GM21529 (cell line): ENCODE results near the gene B3GNT9.

Experiments used
- ATAC-seq: cut with Tn5 transposase; IDR thresholded peaks from one replicate; pipeline ENCODE4 v1.9.1; 2021; ENCODE audit not compliant: unreplicated experiment

The B3GNT9 gene

DNA sequence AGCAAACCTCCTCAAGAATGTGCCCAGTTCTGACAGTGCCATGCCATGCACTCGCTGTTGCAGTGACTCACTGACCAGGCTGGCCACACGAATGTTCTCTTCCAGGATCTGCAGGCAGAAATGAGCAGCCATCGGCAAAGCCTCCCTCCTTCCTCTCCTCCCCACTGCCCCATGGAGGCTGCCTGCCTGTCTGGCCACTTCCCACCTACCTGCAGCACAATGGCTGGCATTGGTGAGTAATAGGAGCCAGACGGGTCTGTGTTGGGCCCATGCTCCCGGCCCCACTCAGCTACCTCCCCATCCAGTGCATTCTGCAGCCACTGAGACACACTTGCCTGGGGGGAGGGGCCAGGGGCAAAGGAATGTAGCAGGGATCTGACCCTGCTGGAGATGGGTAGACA is 35.8 kb upstream of the B3GNT9 start:
- ATAC-seq, result no peak

DNA sequence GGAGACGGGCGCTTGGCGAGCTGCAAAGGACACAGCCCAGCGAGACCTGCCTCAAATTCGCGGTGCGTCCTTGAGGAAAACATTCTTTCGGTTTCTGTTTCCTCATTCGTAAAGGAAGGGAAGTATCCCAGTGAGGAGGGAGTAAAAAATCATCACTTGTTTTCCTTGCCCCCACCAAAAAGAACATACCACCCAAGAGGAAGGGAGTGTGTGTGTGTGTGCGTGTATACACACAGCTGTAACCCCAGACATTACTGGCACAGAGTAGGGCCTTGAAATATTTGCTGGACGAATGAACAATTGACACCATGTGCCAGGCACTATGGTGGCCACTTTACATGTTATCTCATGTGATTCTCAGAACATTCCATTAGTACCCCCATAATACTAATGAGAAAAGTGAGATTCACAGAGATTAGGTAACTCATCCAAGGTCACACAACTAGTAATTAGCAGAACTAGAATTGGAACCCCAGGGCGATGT is 34.9 kb upstream of the B3GNT9 start:
- no peak for ATAC-seq

DNA sequence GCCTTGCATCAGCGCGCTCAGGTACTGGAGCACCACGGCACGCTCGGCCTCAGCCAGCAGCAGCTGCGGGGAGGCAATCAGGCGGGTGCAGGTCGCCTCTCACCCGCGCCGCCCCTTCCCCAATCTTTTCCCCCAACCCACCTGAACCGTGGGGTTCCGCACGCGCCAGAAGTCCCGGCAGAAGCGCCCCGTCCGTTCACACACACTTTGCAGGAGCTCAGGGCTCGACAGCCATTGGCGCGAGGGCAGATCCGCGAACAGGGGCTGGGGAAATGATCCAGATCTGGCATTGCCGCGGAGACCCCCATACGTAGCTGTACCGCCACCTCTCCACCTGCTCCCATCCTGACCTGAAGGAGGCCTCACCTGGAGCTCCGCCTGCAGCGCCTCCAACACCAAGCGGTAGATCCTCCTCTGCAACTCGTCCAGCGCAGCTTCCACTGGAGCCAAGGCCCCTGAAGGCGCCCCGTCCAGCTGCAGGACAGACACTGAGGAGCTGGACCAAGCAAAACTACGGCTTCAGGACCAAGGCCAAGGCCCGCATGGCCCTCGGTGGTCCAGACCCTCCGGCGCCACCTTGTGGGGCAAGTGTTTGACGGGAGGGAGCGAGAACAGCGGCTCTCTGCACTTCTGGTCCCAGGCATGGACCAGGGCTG is 34.3 kb upstream of the B3GNT9 start:
- ATAC-seq, result no peak

DNA sequence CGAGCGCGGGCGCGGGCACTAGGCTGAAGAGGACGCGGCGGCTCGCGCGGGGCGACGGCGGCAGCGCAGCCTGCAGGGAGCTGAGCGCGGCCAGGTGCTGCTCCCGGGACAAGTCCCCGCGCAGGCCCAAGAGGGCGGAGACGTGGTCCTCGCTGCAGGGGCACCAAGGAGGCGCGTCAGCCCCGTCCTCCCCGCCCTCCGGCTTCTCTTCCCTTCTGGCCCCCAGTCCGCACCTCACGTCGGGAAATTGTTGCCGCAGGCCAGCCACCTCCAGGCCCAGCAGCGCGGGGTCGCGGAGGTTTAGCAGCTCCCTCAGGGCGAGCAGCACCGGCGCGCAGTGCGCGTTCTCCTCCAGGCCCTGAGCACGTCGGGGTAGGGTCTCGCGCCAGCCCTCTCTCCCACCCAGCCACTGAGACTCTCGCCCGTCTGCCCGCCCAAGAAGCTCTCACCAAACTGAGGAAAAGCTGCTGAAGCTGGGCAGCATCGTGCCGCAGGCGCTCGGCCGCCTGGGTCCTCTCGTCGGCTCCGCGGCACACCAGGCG is 33.7 kb upstream of the B3GNT9 start:
- no peak for ATAC-seq

DNA sequence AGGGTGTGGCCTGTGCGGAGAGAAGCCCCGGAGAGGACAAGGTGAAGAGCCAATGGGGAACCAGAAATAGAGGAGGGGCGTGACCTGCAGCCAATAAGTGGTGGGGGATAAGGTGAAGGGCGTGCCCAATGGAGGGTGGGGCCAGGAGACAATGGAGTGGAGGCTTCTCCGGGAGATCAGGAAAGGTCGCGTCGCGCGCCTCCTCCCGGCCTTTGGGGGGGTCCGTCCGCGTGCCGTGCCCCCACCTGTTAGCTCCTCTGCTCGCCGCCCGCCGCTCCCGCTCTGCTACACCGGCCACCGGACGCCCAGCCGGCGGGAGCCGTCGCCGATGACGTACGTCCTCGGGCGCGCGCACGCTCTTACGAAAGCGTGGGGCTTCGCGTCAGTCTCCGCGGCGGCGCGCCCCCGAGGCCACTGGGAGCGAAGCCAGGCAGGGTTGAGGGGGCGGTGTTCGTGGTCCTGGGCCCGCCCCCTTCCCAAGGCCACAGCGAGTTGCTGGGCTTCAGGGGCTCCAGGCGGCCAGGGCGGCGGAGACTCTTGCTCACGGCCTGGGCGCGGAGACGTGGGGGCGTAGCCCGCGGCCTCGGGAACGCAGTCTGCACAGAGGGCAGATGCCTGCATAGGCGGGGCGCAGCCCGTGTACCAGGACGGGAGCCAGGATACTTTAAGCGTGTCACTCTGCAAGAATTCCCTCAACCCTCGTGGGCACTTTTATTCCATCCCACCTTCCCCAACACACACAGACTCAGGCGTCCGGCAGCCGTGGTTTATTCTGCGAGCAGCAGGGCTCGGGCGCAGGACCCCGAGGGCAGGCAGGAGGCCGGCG is 33.0 kb upstream of the B3GNT9 start, which contains the start of gene MATCAP1:
MATCAP1 (minus strand) TSS at position 337 of the 826 bp plus-strand sequence. CDS start 3,353 bp downstream, outside the sequence.
- ATAC-seq, result peak; percentile 91

DNA sequence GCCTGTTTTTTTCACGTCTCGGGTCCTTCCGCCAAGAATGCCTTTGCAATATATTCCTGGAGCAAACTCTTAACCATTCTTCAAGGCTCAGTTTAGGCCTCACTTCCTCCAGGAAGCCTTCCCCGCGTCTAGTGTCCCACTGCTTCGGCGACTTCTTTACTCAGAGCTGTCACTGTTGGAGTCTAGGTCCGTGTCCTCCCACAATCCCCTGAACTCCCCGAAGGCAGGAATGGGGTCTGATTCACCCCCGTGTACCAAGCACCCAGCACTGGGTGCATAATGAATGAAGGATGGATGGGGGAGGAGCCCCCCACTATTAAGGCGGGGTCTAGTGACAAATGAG is 32.5 kb upstream of the B3GNT9 start:
- no peak for ATAC-seq

DNA sequence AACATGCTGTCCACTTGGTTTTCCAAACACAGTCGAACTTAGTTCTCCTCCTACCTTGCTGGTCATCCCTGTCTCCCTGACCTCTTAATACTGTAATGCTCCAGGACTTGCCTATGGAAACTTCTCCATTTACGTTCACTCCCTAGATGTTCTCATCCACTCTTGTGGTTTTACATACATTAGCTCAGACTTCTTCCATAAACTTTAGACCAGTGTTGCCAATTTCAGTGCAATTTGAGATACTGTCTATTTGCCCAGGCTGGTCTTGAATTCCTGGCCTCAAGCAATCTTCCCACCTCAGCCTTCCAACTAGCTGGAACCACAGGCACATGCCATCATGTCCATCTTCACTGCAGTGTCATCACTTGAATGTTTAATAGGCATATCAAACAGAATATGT is 31.5 kb upstream of the B3GNT9 start:
- no peak for ATAC-seq

DNA sequence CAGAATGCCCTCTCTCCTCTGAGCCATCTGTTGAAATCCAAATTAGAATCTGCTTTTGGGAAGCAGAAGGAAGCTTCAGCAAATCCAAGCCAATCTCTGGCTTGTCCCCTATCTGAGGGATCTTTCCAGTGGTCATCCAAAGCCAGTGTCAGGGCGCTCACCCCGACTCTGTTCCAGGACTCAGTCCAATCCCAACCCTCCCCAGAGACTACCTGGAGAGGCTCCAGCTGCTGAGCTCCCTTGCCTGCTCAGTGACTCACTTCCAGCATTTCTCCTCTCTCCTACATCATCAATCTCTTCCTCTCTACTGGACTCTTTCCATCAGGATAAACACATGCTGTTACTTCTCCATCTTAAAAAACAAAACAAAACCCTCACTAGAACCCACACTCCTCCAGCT is 30.5 kb upstream of the B3GNT9 start:
- ATAC-seq, result no peak

DNA sequence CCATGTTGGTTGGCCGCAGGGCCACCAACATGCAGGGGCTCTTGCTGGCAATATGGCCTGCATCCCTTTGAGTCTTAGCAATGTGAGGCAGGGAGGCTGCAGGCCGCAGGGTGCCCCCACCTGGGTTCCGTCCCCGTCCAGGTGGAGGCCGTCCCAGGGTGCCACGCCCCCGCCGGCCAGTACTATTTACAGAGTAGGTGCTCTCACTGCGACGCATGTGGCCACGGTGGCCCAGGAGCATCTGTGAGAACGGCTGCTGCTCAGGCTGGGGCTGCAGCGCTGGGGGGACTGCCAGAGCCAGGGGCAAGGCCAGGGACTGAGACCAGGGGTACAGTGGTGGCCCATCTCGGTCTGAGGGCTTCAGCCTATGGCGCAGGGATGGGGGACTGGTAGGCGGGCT is 29.4 kb upstream of the B3GNT9 start:
- no peak for ATAC-seq

DNA sequence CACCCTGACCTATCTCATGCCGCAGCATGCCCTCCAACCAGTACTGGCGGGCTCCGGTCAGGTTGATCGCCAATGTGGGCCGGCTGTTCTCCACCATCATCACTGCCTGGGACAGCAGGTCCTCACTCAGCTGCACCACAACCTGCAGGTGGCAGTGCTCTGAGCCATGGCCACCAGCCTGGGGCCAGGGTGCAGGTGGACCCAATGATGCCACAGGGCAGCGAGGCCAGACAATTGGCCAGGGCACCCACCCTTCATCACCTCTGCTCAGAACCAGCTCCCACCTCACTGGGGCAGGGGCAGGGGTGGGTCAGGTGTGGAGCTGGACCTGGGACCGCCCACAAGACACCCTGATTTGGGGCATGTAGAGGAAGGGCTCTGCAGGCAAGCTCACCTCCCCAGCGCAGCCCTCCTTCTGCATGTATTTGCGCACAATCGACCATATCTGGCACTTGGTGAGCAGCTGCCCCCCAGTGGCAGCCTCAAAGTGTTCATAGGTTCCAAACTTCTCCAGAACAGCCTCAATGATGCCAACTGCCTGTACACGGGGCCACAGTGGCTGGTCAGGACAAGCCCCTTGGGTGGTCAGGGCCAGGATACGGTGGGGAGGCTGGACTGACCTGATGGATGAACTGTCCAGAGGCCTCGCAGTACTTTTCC is 28.8 kb upstream of the B3GNT9 start:
- ATAC-seq, result no peak

DNA sequence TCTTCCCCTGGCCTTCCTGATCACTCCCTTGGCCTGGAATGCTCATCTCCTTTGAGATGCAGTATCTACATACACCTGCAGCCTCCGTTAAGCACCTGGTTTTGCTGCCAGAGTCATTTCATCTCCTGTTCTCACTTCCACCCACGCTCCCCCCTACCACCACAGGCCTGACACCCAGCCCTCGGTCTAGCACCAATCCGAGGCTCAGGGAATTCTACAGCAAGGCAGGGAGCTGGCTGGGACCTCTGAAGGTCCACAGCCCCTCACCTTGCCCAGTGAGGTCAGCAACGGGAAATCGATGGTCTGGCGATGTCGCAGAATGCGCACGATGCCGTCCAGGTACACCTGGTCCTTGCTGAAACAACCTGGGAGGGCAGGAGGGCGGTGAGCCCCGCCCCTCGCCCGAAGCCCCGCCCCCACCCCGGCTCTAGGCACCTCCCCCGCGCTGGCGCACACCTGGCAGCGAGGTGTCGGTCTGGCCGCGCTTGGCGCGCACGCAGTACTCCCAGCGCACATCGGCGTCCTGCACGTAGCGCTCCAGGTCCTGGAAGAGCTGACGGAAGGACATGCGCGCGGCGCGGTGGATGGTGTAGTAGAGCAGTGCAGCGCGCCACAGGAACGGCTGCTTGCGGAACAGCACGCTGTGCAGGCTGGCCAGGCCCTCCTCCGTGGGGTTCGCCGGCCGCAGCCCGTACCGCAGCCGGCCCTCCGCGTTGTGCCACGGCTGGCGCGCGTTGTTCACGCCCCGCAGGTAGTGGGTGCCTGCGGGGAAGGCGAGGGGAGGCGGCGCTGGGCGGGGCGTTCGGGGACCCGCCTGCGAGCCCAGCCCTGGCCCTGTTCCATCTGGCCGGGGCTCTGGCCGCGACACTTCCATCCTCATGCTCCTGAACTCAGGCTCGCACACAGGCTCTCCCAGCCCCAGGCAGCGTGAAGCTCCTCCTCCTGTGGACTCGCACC is 27.2 kb upstream of the B3GNT9 start:
- no peak for ATAC-seq

DNA sequence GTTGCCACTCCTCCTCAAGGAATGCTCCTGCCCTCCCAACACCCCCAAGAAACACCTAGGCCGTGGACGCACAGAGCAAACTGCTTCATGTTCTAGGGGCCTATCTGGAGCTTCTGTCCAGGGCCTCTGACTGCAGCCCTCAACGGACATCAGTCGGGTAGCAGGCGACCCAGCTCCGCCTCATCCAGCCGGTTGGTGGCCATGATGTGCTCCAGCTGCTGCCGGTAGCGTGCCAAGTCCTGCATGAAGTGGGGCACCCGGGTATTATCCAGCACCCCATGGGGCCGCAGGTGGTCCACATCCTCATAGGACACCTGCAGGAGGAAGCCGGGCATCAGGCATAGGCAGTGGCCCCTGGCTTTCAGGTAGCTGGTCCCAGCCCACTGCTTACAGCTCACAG is 25.9 kb upstream of the B3GNT9 start:
- ATAC-seq, result no peak

DNA sequence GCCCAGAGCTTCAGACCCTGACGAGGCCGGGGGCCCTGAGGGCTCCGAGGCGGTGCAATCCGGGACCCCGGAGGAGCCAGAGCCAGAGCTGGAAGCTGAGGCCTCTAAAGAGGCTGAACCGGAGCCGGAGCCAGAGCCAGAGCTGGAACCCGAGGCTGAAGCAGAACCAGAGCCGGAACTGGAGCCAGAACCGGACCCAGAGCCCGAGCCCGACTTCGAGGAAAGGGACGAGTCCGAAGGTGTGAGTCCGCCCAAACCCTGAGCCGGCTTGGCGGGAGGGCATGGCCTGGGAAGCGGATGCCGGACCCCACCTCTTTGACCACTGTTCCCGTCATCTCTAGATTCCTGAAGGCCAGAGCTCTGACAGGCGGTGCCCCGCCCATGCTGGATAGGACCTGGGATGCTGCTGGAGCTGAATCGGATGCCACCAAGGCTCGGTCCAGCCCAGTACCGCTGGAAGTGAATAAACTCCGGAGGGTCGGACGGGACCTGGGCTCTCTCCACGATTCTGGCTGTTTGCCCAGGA is 24.0 kb upstream of the B3GNT9 start:
- ATAC-seq, result no peak

DNA sequence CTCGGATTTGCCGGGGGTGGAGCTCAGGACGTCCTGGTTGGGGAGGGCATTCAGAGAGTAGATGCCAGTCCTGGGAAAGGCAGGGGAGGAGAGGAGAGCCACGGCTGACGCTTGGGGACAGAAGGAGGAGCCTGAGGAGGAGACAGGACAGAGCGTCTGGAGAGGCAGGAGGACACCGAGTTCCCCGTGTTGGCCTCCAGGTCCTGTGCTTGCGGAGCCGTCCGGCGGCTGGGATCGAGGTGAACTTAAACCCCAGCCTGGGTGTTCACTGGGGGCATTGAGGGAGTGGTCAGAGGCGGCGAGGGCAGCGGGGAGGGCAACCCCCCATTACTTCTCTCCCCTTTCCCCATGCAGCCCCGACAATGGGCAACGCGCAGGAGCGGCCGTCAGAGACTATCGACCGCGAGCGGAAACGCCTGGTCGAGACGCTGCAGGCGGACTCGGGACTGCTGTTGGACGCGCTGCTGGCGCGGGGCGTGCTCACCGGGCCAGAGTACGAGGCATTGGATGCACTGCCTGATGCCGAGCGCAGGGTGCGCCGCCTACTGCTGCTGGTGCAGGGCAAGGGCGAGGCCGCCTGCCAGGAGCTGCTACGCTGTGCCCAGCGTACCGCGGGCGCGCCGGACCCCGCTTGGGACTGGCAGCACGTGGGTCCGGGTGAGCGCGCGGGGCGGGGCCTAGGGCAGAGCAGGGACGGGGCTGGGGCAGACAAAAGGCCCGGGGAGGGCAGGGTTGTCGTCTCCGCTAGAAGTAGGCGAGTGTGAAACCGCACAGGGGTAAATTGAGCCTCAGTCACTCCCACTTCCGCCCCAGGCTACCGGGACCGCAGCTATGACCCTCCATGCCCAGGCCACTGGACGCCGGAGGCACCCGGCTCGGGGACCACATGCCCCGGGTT is 23.3 kb upstream of the B3GNT9 start:
- peak; percentile 39 for ATAC-seq

DNA sequence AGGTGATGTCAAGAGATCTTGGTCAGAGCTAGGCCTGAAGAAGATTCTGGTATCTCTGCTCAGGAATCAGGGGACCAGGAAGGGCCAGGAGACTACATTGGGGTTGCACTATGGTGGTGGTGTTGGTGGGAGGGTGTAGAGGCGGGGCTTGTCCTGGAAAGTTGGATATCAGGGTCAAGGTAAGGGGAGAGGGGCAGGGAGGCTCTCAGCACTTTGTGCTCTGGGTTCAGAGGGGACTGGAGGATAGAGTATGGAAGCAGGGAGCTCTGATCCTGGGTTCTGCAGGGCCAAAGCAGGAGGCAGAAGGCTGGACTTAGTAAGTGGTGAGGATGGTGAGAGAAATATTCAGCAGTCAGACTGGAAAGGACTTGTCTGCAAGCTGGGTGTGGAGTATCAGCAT is 22.5 kb upstream of the B3GNT9 start:
- ATAC-seq, result no peak

DNA sequence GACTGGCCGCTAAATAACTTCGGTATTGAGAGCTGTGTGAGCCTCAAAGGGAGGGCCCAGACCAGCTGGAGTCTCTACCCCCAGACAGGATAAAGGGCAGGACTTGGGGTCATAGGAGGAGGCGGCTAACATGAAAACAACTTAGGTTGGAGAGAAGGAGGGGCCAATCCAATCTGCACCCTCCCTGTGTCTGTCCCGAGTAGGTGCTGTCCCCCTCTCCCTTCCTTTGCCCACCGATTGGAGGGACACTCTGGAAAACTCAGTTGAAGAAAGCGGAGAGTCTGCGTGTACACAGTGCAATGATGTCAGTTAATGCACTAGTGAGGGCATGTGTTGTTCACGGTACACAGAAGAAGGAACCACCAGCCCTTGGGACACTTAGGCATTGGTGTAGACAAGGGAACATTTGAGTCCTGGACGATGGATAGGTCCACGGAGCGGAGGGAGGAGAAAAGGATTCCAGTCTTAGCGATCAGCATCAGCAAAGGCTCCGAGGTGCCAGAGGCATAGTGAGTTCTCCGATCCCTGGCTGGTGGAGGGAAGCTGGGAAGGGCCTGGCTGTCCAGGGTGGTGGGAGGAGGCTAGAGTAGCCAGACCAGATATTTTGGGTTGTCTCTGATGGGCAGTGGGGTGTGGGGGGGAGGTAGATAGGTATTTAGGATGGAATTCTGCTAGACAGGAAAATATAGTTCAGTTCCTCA is 20.3 kb upstream of the B3GNT9 start:
- peak; percentile 7 for ATAC-seq

DNA sequence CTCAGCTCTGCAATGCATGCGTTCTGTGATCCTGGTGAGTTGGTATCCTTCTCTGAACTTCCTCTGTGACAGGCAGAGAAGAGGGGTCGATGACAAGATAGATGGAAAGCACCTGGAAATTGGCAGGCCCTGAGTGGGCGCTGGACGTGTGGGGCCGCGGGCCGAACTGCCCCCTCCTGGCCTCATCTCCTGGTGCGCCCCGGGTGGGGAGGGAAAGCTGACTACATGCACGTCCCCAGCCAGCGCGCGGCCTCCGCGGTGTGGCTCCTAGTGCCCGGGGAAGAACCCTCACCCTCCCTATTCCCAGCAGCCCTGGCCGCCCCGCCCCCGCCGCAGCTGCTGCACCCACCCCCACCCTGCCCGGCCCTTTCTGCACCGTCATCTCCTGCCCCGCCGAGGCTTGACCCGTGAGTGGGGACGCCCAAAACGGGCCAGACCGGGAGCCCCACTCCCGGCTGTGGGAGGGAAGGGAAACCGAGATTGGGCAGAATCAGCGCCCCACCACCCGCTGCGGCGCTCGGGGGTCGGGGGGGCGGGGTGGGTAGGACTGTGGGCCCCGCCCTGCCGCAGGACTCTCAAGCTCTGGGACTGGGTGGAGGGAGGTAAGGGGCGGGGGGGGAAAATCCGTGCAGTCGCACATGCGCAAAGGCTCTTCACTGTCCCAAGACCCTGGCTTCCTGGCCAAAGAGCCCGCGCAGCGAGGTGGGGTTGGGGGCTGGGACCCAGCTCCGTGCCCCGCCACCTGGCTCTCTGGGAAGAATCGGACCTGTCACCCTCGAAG is 19.6 kb upstream of the B3GNT9 start, which contains the start of gene NOL3:
NOL3 (plus strand) TSS at position 371 of the 781 bp plus-strand sequence.
- ATAC-seq, result peak; percentile 48
